Measurements from ENCODE around the gene WDR26.

DNA sequence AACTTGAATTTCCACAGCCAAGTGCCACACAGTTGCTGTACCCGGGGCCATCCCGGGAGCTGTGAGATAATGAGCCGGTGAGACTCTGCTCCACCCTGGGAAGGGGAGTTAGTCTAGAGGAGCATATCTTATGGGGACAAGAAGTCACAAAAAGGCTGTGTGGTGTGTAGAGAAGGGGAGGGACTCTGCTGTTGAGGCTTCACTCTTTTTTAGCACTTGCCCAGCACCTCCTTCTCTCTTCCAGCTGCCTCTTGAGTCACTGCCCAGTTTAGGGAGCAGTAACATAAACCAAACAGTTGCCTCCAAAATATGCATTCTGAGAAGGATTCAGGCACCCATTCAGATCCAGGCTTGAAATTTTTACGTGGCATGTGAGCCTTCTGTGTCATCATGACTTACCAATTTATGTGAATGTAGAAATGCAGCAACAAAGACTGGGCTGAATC, 744 bp upstream of the WDR26 start:
- no peak for TF ChIP-seq POLR2A (IDR thresholded peaks at IDR 0.05)
- no peak for TF ChIP-seq CTCF (IDR thresholded peaks at IDR 0.05)

Measured in testis (tissue), 2 donors.